H9 (cell line): Measurements from ENCODE around the gene KCNA5. TPM values are rescaled to one million over a fixed set of nuclear protein-coding genes. Genes with fewer than 3 reads are reported as not detected.

Experiments used
- DNase-seq: peaks from one replicate; pipeline ENCODE4 v3.0.0-alpha.2; 2017
- H2AFZ ChIP-seq: one replicate; pipeline ENCODE4 v1.6.1; 2013; ENCODE audit warnings: mild to moderate bottlenecking, low read length, control low read depth, moderate library complexity
- H2AK5ac ChIP-seq: 2 replicates; pipeline ENCODE4 v1.6.1; 2013; ENCODE audit warnings: low read length, control low read depth, mixed read lengths; ENCODE audit not compliant: insufficient read length
- H2BK120ac ChIP-seq: one replicate; pipeline ENCODE4 v1.6.1; 2013; ENCODE audit warnings: low read depth, mild to moderate bottlenecking, low read length, control low read depth, inconsistent platforms; ENCODE audit not compliant: poor library complexity, severe bottlenecking
- H2BK12ac ChIP-seq: 2 replicates; pipeline ENCODE4 v1.6.1; 2013; ENCODE audit warnings: low read length, control low read depth, mixed read lengths, low read depth; ENCODE audit not compliant: insufficient read length
- H2BK15ac ChIP-seq: 2 replicates; pipeline ENCODE4 v1.6.1; 2013; ENCODE audit warnings: low read depth, low read length, control low read depth
- H2BK20ac ChIP-seq: one replicate; pipeline ENCODE4 v1.6.1; 2013; ENCODE audit warnings: low read depth, mild to moderate bottlenecking, low read length, control low read depth, inconsistent platforms; ENCODE audit not compliant: poor library complexity, severe bottlenecking
- H2BK5ac ChIP-seq: 2 replicates; pipeline ENCODE4 v1.6.1; 2013; ENCODE audit warnings: low read length, control low read depth, mixed read lengths; ENCODE audit not compliant: insufficient read length
- H3K14ac ChIP-seq: 2 replicates; pipeline ENCODE4 v1.6.1; 2013; ENCODE audit warnings: low read length, control low read depth; ENCODE audit not compliant: insufficient read depth
- H3K18ac ChIP-seq: 2 replicates; pipeline ENCODE4 v1.6.1; 2013; ENCODE audit warnings: low read depth, mild to moderate bottlenecking, mixed read lengths, low read length, control low read depth; ENCODE audit not compliant: insufficient read length
- H3K23ac ChIP-seq: 2 replicates; pipeline ENCODE4 v1.6.1; 2013; ENCODE audit warnings: low read length, control low read depth, mixed read lengths, low read depth; ENCODE audit not compliant: insufficient read length
- H3K23me2 ChIP-seq: 2 replicates; pipeline ENCODE4 v1.6.1; 2013; ENCODE audit warnings: low read depth, mild to moderate bottlenecking, mixed read lengths, low read length, control low read depth; ENCODE audit not compliant: insufficient read length, poor library complexity, severe bottlenecking
- H3K27ac ChIP-seq: 2 replicates; pipeline ENCODE4 v1.5.1; 2013; ENCODE audit warnings: low read length, control low read depth, mixed read lengths, low read depth; ENCODE audit not compliant: insufficient read length
- H3K27me3 ChIP-seq: 2 replicates; pipeline ENCODE4 v1.6.1; 2013; ENCODE audit warnings: low read length, control low read depth, inconsistent platforms; ENCODE audit not compliant: insufficient read depth
- H3K4ac ChIP-seq: 2 replicates; pipeline ENCODE4 v1.6.1; 2013; ENCODE audit warnings: low read depth, mild to moderate bottlenecking, control low read depth, inconsistent platforms, low read length, moderate library complexity
- H3K4me1 ChIP-seq: 2 replicates; pipeline ENCODE4 v1.6.1; 2013; ENCODE audit warnings: low read length, control low read depth, inconsistent platforms; ENCODE audit not compliant: insufficient read depth
- H3K4me2 ChIP-seq: 2 replicates; pipeline ENCODE4 v1.6.1; 2013; ENCODE audit warnings: low read length, control low read depth, mixed read lengths; ENCODE audit not compliant: insufficient read length, insufficient read depth
- H3K56ac ChIP-seq: 2 replicates; pipeline ENCODE4 v1.6.1; 2013; ENCODE audit warnings: low read depth, mild to moderate bottlenecking, mixed read lengths, low read length, control low read depth; ENCODE audit not compliant: insufficient read length
- H3K79me1 ChIP-seq: 2 replicates; pipeline ENCODE4 v1.6.1; 2013; ENCODE audit warnings: low read depth, mild to moderate bottlenecking, moderate library complexity, low read length, control low read depth, inconsistent platforms; ENCODE audit not compliant: insufficient read depth, poor library complexity, severe bottlenecking
- H3K79me2 ChIP-seq: 2 replicates; pipeline ENCODE4 v1.6.1; 2013; ENCODE audit warnings: low read length, control low read depth, inconsistent platforms; ENCODE audit not compliant: insufficient read depth
- H3K9ac ChIP-seq: 2 replicates; pipeline ENCODE4 v1.6.1; 2013; ENCODE audit warnings: low read length, control low read depth, mixed read lengths; ENCODE audit not compliant: insufficient read length; ENCODE audit errors: extremely low read depth
- H3K9me3 ChIP-seq: one replicate; pipeline ENCODE4 v1.6.1; 2013; ENCODE audit warnings: low read depth, low read length, inconsistent platforms; ENCODE audit not compliant: control insufficient read depth
- H3T11ph ChIP-seq: one replicate; pipeline ENCODE4 v1.6.1; 2013; ENCODE audit warnings: mild to moderate bottlenecking, low read length, control low read depth, inconsistent platforms
- H4K20me1 ChIP-seq: one replicate; pipeline ENCODE4 v1.6.1; 2013; ENCODE audit not compliant: control insufficient read depth, insufficient read length, insufficient read depth
- H4K5ac ChIP-seq: 2 replicates; pipeline ENCODE4 v1.6.1; 2013; ENCODE audit warnings: low read depth, mild to moderate bottlenecking, mixed read lengths, low read length, control low read depth; ENCODE audit not compliant: insufficient read length
- H4K8ac ChIP-seq: replicated peaks from 2 replicates; pipeline ENCODE4 v1.6.1; 2013; ENCODE audit warnings: low read length, control low read depth, mixed read lengths, low read depth; ENCODE audit not compliant: insufficient read length
- H4K91ac ChIP-seq: 2 replicates; pipeline ENCODE4 v1.6.1; 2013; ENCODE audit warnings: low read depth, mild to moderate bottlenecking, moderate library complexity, mixed read lengths, low read length, control low read depth; ENCODE audit not compliant: insufficient read length
- H3K27ac Mint-ChIP-seq, 3 experiments: 2 replicates in 2 of 3; 3 replicates in 1 of 3; pipeline ENCODE4 v1.8.0; 2020 to 2021; ENCODE audit warnings: mixed read lengths in 3 of 3, mild to moderate bottlenecking in 1 of 3, moderate library complexity in 1 of 3
- H3K27me3 Mint-ChIP-seq: 2 replicates; pipeline ENCODE4 v1.8.0; 2021; ENCODE audit warnings: low read depth, mild to moderate bottlenecking, moderate library complexity, mixed read lengths
- H3K36me3 Mint-ChIP-seq, 3 experiments: 2 replicates in 2 of 3; 3 replicates in 1 of 3; pipeline ENCODE4 v1.8.0; 2020 to 2021; ENCODE audit warnings: low read depth in 3 of 3, mixed read lengths in 3 of 3; ENCODE audit not compliant: insufficient read depth in 1 of 3
- H3K4me1 Mint-ChIP-seq, 2 experiments: 2 replicates each; pipeline ENCODE4 v1.8.0; 2020; ENCODE audit warnings: mixed read lengths in 2 of 2
- H3K4me3 Mint-ChIP-seq, 2 experiments: 2 replicates in 1 of 2; 3 replicates in 1 of 2; pipeline ENCODE4 v1.8.0; 2020 to 2021; ENCODE audit warnings: mild to moderate bottlenecking in 2 of 2, mixed read lengths in 2 of 2, moderate library complexity in 1 of 2
- H3K9me3 Mint-ChIP-seq, 2 experiments: 2 replicates in 1 of 2; 3 replicates in 1 of 2; pipeline ENCODE4 v1.8.0; 2020; ENCODE audit warnings: mild to moderate bottlenecking in 2 of 2, mixed read lengths in 2 of 2, moderate library complexity in 1 of 2
- WGBS: extraction: QIAGEN DNeasy Blood & Tissue Kit; methylation state at CpG from one replicate; pipeline ENCODE4 v1.1.7; 2013; ENCODE audit warnings: missing lambda C conversion rate, low lambda C conversion rate, mixed read lengths; ENCODE audit not compliant: insufficient read length; ENCODE audit errors: extremely low coverage; 5-methylcytosine and 5-hydroxymethylcytosine counted together
- total RNA-seq: library from RNA; stranded (reverse); gene quantifications from 2 replicates; pipeline ENCODE4 v1.2.1, GENCODE V29; 2021
- TF ChIP-seq, protein P1 (sequence below): fragments of 200-600 bp; sonication (generic); conservative IDR thresholded peaks from 3 replicates; pipeline ENCODE4 v1.8.0; 2021; ENCODE audit warnings: antibody characterized with exemption, mild to moderate bottlenecking

KCNA5 gene
- total RNA-seq, 1 experiment from 2014 or later: 0.22 TPM

DNA sequence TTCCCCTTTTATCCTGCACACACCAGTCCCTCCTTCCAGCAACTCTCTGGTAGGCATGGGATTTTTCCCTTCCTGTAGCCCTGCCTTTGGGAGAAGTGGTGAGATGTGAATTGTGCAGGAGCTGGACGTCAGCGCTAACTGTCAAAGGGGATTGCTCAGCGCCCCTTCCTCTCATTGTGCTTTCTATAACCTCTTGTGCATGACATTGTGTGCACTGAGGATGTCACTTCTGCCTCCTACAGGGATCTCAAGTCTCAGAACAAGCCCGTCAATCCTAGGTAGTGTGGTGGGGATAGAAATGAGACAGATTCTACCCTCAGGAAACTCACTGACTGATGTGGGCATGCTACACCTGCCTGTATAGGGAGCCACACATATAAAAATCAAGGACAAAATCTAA, 8.7 kb downstream of the KCNA5 start:
- no peaks in the 10 kb centered on the region for H3K79me2 ChIP-seq
- peaks cover 22% of the 10 kb centered on the region for H3K27me3 Mint-ChIP-seq

More for the DNA sequence above, 8.7 kb downstream of the KCNA5 start:
- Mint-ChIP-seq H3K4me1 (peaks cover 6 to 15% of the 10 kb centered on the region in 2 experiments), H3K27ac (no peak overlapping the region), H3K4me3 (no peak overlapping the region), H3K9me3 (no peaks in the 10 kb centered on the region; a peak in 1 of 5 replicates), H3K36me3 (no peaks in the 10 kb centered on the region)
- Histone ChIP-seq H3K4me1 (no peaks in the 10 kb centered on the region), H3K9me3 (no peaks in the 10 kb centered on the region), H2AFZ (no peak overlapping the region), H4K91ac (no peak overlapping the region), H3K56ac (no peak overlapping the region), H3K79me1 (no peaks in the 10 kb centered on the region), H2AK5ac (no peak overlapping the region), H4K20me1 (no peaks in the 10 kb centered on the region), H3K14ac (no peak overlapping the region), H2BK120ac (no peak overlapping the region), H3K4ac (no peak overlapping the region), H4K8ac (no peak overlapping the region), H3K23me2 (no peaks in the 10 kb centered on the region), H3K9ac (no peak overlapping the region), H2BK5ac (no peak overlapping the region), H3K23ac (no peak overlapping the region), H3K27me3 (no peaks in the 10 kb centered on the region), H2BK20ac (no peak overlapping the region), H3K4me2 (no peak overlapping the region), H2BK12ac (no peak overlapping the region), H3K18ac (no peak overlapping the region), H4K5ac (no peak overlapping the region), H3T11ph (no peak overlapping the region), H2BK15ac (no peak overlapping the region), H3K27ac (no peak overlapping the region)
- TF ChIP-seq, protein P1, sequence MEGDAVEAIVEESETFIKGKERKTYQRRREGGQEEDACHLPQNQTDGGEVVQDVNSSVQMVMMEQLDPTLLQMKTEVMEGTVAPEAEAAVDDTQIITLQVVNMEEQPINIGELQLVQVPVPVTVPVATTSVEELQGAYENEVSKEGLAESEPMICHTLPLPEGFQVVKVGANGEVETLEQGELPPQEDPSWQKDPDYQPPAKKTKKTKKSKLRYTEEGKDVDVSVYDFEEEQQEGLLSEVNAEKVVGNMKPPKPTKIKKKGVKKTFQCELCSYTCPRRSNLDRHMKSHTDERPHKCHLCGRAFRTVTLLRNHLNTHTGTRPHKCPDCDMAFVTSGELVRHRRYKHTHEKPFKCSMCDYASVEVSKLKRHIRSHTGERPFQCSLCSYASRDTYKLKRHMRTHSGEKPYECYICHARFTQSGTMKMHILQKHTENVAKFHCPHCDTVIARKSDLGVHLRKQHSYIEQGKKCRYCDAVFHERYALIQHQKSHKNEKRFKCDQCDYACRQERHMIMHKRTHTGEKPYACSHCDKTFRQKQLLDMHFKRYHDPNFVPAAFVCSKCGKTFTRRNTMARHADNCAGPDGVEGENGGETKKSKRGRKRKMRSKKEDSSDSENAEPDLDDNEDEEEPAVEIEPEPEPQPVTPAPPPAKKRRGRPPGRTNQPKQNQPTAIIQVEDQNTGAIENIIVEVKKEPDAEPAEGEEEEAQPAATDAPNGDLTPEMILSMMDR: no peak
- no peak for DNase-seq
- WGBS: no CpG with 5 or more reads among the region's 4 CpGs
